K562 (cell line): ENCODE results near the gene NUDT22. TPM values are rescaled to one million over a fixed set of nuclear protein-coding genes. Genes with fewer than 3 reads are reported as not detected.

Experiments used
- ATAC-seq: fragments of 200-7000 bp; cut with Tn5 transposase; 3 replicates; pipeline ENCODE4 v1.9.1; 2020; ENCODE audit warnings: moderate library complexity
- BruUV-seq: library from RNA; stranded (reverse); fragments of 400-500 nt; replicated peaks from 2 replicates; lab custom pipeline; 2021; lab: Mats Ljungman, UMichigan
- CTCF ChIA-PET: fragments of 300-600 bp; formaldehyde crosslinking; extraction: SDS; loops from one replicate; lab custom pipeline; 2021; ENCODE audit warnings: low intra/inter-chr PET ratio; lab: Yijun Ruan, JAX
- POLR2A ChIA-PET: fragments of 300-600, 350-650 bp; sonication (Branson Sonifier 250); formaldehyde crosslinking; extraction: SDS; loops from one replicate; lab custom pipeline; 2021; ENCODE audit warnings: antibody characterized with exemption, inconsistent platforms; lab: Yijun Ruan, JAX
- DNase-seq, 4 experiments: peaks; one replicate each; pipeline versions ENCODE4 v3.0.0 to v3.0.0-alpha.2; 2011 to 2018; ENCODE audit warnings: low spot score in 3 of 4, mixed read lengths in 3 of 4; ENCODE audit errors: extremely low read depth in 1 of 4
- FAIRE-seq: peaks from 2 replicates; lab custom pipeline; 2011; peaks lifted over from hg19 to GRCh38; lab: Jason Lieb, UNC
- H2AFZ ChIP-seq: 2 replicates; pipeline ENCODE4 v1.6.0; 2011; ENCODE audit warnings: low read depth, low read length, control low read depth, inconsistent platforms
- H3K27ac ChIP-seq: fragments of 200-600 bp; 3 replicates; pipeline ENCODE4 v1.8.0; 2011; ENCODE audit warnings: low read depth, mild to moderate bottlenecking, control low read depth, inconsistent platforms, low read length, moderate library complexity, mixed read lengths; ENCODE audit errors: extremely low read depth
- H3K27me3 ChIP-seq, 2 experiments: fragments of 300-600 bp in 1 of 2; 2 replicates in 1 of 2; 3 replicates in 1 of 2; pipeline versions ENCODE4 v1.6.0 to v1.8.0; 2011; ENCODE audit warnings: inconsistent platforms in 2 of 2, low read length in 2 of 2, mild to moderate bottlenecking in 1 of 2, mixed read lengths in 1 of 2, moderate library complexity in 1 of 2; ENCODE audit not compliant: control insufficient read depth in 2 of 2, insufficient read depth in 2 of 2
- H3K36me3 ChIP-seq: fragments of 300-600 bp; 3 replicates; pipeline ENCODE4 v1.8.0; 2011; ENCODE audit warnings: mild to moderate bottlenecking, low read length, inconsistent platforms; ENCODE audit not compliant: control insufficient read depth, insufficient read depth
- H3K4me1 ChIP-seq, 2 experiments: fragments of 200-600 bp in 1 of 2; replicated peaks in 1 of 2; 2 replicates in 1 of 2; 3 replicates in 1 of 2; pipeline versions ENCODE4 v1.5.1 to v1.8.0; 2011; ENCODE audit warnings: inconsistent platforms in 2 of 2, low read length in 2 of 2, mild to moderate bottlenecking in 1 of 2, mixed read lengths in 1 of 2, moderate library complexity in 1 of 2; ENCODE audit not compliant: control insufficient read depth in 2 of 2, insufficient read depth in 2 of 2
- H3K4me2 ChIP-seq: 2 replicates; pipeline ENCODE4 v1.6.1; 2011; ENCODE audit warnings: low read length, control low read depth, inconsistent platforms, mixed read lengths; ENCODE audit not compliant: insufficient read depth
- H3K4me3 ChIP-seq: fragments of 200-600 bp; sonication (generic), shearing (Covaris generic); 2 replicates; pipeline ENCODE4 v1.5.1; 2016; ENCODE audit warnings: control low read depth, inconsistent platforms
- H3K79me2 ChIP-seq: fragments of 200-600 bp; 3 replicates; pipeline ENCODE4 v1.8.0; 2011; ENCODE audit warnings: low read length, inconsistent platforms; ENCODE audit not compliant: control insufficient read depth, insufficient read depth
- H3K9ac ChIP-seq, 2 experiments: 2 replicates each; pipeline versions ENCODE4 v1.6.0 to v1.6.1; 2011; ENCODE audit warnings: low read depth in 2 of 2, low read length in 2 of 2, control low read depth in 1 of 2, inconsistent platforms in 1 of 2, mild to moderate bottlenecking in 1 of 2, mixed read lengths in 1 of 2; ENCODE audit not compliant: insufficient read depth in 1 of 2
- H3K9me1 ChIP-seq: one replicate; pipeline ENCODE4 v1.6.0; 2011; ENCODE audit warnings: inconsistent platforms, mild to moderate bottlenecking, low read length, moderate library complexity; ENCODE audit not compliant: control insufficient read depth, insufficient read depth
- H3K9me3 ChIP-seq: replicated peaks from 2 replicates; pipeline ENCODE4 v1.5.1; 2011; ENCODE audit warnings: low read depth, low read length, inconsistent platforms; ENCODE audit not compliant: control insufficient read depth, insufficient read depth
- H4K20me1 ChIP-seq: replicated peaks from 2 replicates; pipeline ENCODE4 v1.6.1; 2011; ENCODE audit warnings: low read length, inconsistent platforms, mixed read lengths; ENCODE audit not compliant: control insufficient read depth, insufficient read depth
- MCM3 ChIP-seq: fragments of 450-650 bp; IDR thresholded peaks from 2 replicates; pipeline ENCODE4 v1.6.1; 2016
- POLR2AphosphoS5 ChIP-seq: IDR thresholded peaks from 2 replicates; pipeline ENCODE4 v1.6.1; 2011; ENCODE audit warnings: mild to moderate bottlenecking, low read depth, low read length, moderate library complexity; ENCODE audit not compliant: control insufficient read depth, insufficient read depth
- SRSF9 ChIP-seq: fragments of 200-400 bp; formaldehyde crosslinking; IDR thresholded peaks from 2 replicates; pipeline ENCODE4 v1.6.1; 2017; ENCODE audit warnings: low read depth, low read length, borderline replicate concordance
- U2AF1 ChIP-seq: fragments of 200-400 bp; formaldehyde crosslinking; optimal IDR thresholded peaks from 2 replicates; pipeline ENCODE3; 2017; ENCODE audit warnings: mild to moderate bottlenecking, low read depth, low read length, moderate library complexity
- WGBS: fragments of 100-300 bp; shearing (Covaris generic); methylation state at CpG from one replicate; pipeline ENCODE4 v1.1.6; 2016; ENCODE audit warnings: low coverage, mixed read lengths; ENCODE audit not compliant: insufficient coverage; ENCODE audit errors: missing lambda C conversion rate; 5-methylcytosine and 5-hydroxymethylcytosine counted together
- in situ Hi-C: fragments of 300-500 bp; cut with MboI; formaldehyde crosslinking; loops from 4 replicates; pipeline ENCODE4 v1.15.0; 2018; ENCODE audit warnings: inconsistent platforms, mixed read lengths
- intact Hi-C: fragments of 100-400 bp; cut with micrococcal nuclease; formaldehyde crosslinking; loops from 2 replicates; pipeline ENCODE4 v1.14.2; 2022
- polyA plus RNA-seq, 8 experiments: library from polyadenylated mRNA; depleted of rRNA in 4 of 8; stranded (reverse) in 5 of 8; unstranded in 3 of 8; fragments of >200 nt; fragmentation: Nextera tagmentation in 2 of 8; fragmentation: Illumina TruSeq in 1 of 8; extraction: Ambion mirVana in 2 of 8; extraction: Trizol in 1 of 8; gene quantifications; 2 replicates each; pipeline versions ENCODE4 v1.2.1 to v1.2.3, GENCODE V29; 2011 to 2014; ENCODE audit warnings: inconsistent platforms in 1 of 8, missing spikeins in 1 of 8
- total RNA-seq, 7 experiments: library from RNA; depleted of rRNA in 6 of 7; stranded (reverse); fragments of >200 nt in 6 of 7; fragmentation: Illumina TruSeq in 2 of 7; extraction: Trizol in 2 of 7; gene quantifications; 2 replicates each; pipeline versions ENCODE4 v1.2.1 to v1.2.3, GENCODE V29; 2011 to 2021; ENCODE audit warnings: low replicate concordance in 1 of 7
- TF ChIP-seq, protein P1 (sequence below): sonication (generic); formaldehyde crosslinking; IDR thresholded peaks from 2 replicates; pipeline ENCODE4 v1.8.1; 2023; ENCODE audit warnings: mild to moderate bottlenecking, missing genetic modification reagents

The NUDT22 gene
- total and polyA plus RNA-seq, 9 of the 15 experiments (the other 6 are each of a cell fraction or from before 2014, with no cell fraction given) = 6.3 to 92.6 (median 37.4) TPM

DNA sequence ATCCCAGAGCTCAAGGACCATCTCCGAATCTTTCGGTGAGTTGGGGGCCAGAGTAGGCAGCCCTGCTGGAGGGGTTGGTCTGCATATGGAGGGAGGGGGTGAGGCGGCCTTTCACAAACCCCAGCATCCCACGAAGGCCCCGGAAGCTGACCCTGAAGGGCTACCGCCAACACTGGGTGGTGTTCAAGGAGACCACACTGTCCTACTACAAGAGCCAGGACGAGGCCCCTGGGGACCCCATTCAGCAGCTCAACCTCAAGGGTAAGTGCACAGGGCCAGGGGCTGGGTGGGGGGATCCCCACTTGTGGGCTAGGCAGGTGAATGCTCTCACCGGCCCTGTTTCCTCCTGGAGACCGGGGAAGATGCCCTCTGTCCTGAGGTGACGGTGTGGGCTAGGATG, 6.3 kb upstream of the NUDT22 start:
- Histone ChIP-seq H3K9me3 (no peaks in the 10 kb centered on the region), H3K9me1 (peaks cover 4% of the 10 kb centered on the region), H3K4me2 (no peak overlapping the region), H4K20me1 (no peaks in the 10 kb centered on the region), H3K27ac (no peak overlapping the region), H3K4me3 (no peak overlapping the region), H3K27me3 (no peaks in the 10 kb centered on the region), H3K4me1 (peaks cover 0 to 32% of the 10 kb centered on the region in 2 experiments; a peak in 3 of 5 replicates), H2AFZ (no peak overlapping the region), H3K36me3 (peaks cover 82% of the 10 kb centered on the region), H3K9ac (peak overlapping the region in 1 of 2 experiments; percentile 45; a peak in 1 of 4 replicates), H3K79me2 (no peaks in the 10 kb centered on the region)
- intact Hi-C loops = no loop called here
- no TSS peak for BruUV-seq
- TF ChIP-seq POLR2AphosphoS5 (peak; percentile 0; the same call in 1 of the 2 replicates), MCM3 (no peak), SRSF9 (no peak), U2AF1 (no peak)
- TF ChIP-seq, protein P1, sequence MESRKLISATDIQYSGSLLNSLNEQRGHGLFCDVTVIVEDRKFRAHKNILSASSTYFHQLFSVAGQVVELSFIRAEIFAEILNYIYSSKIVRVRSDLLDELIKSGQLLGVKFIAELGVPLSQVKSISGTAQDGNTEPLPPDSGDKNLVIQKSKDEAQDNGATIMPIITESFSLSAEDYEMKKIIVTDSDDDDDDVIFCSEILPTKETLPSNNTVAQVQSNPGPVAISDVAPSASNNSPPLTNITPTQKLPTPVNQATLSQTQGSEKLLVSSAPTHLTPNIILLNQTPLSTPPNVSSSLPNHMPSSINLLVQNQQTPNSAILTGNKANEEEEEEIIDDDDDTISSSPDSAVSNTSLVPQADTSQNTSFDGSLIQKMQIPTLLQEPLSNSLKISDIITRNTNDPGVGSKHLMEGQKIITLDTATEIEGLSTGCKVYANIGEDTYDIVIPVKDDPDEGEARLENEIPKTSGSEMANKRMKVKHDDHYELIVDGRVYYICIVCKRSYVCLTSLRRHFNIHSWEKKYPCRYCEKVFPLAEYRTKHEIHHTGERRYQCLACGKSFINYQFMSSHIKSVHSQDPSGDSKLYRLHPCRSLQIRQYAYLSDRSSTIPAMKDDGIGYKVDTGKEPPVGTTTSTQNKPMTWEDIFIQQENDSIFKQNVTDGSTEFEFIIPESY (CRISPR knock-in tag) = peak; percentile 64; the same call in 1 of the 2 replicates
- in situ Hi-C loops = no loop called here
- ATAC-seq (no peak), FAIRE-seq (no peak), DNase-seq (no peak)
- 92% methylated on average over 9 of the region's 10 CpGs for WGBS
- POLR2A ChIA-PET = interaction anchor here (0.8 to 7.0 kb wide), 2 partner anchors 13 to 19 kb away, joined by 4 to 57 read pairs; partner anchors contain the start of gene FERMT3
- CTCF ChIA-PET = no interaction called here
